ENCODE data around the gene CRIP1. TPM values are rescaled to one million over a fixed set of nuclear protein-coding genes. Genes with fewer than 3 reads are reported as not detected.

CRIP1 gene
- total RNA-seq, 1 experiment from 2014 or later, result 6.9 TPM

- H3K9ac ChIP-seq (ENCODE audit: extremely low read depth, insufficient read length, low read length), result no peak overlapping the region
- Mint-ChIP-seq H3K27me3 (ENCODE audit: low read depth) (no peaks in the 10 kb centered on the region), H3K36me3 (ENCODE audit: insufficient read depth in 1 of 3, low read depth in 3 of 3) (peaks cover 10 to 32% (median 28%) of the 10 kb centered on the region in 3 experiments; a peak in 6 of 7 replicates), H3K4me1 (peaks cover 2 to 10% of the 10 kb centered on the region in 2 experiments; a peak in 2 of 4 replicates), H3K27ac (no peak overlapping the region), H3K9me3 (no peaks in the 10 kb centered on the region), H3K4me3 (no peak overlapping the region)
- DNase-seq, result no peak
- H2BK15ac ChIP-seq (ENCODE audit: low read depth, low read length), result no peak overlapping the region
- no CpG with 5 or more reads among the region's 53 CpGs for WGBS (ENCODE audit: extremely low coverage, insufficient read length, low lambda C conversion rate)
- no peak overlapping the region for H2BK20ac ChIP-seq (ENCODE audit: low read depth, low read length, poor library complexity, severe bottlenecking)
- no peaks in the 10 kb centered on the region for H4K20me1 ChIP-seq (ENCODE audit: control insufficient read depth, insufficient read depth, insufficient read length)
- no peak overlapping the region for H2BK120ac ChIP-seq (ENCODE audit: low read depth, low read length, poor library complexity, severe bottlenecking)
- H3K4ac ChIP-seq (ENCODE audit: low read depth, low read length), result no peak overlapping the region
- H3K23me2 ChIP-seq (ENCODE audit: insufficient read length, low read depth, low read length, poor library complexity, severe bottlenecking), result no peaks in the 10 kb centered on the region
- no peak overlapping the region for H2BK12ac ChIP-seq (ENCODE audit: insufficient read length, low read depth, low read length)
- H3K27ac ChIP-seq (ENCODE audit: insufficient read length, low read depth, low read length), result no peak overlapping the region
- H3K14ac ChIP-seq (ENCODE audit: insufficient read depth, low read length), result no peak overlapping the region; the same call in 1 of the 2 replicates
- H3K56ac ChIP-seq (ENCODE audit: insufficient read length, low read depth, low read length), result no peak overlapping the region
- no peaks in the 10 kb centered on the region for H3K79me2 ChIP-seq (ENCODE audit: insufficient read depth, low read length)
- TF ChIP-seq, protein P1, sequence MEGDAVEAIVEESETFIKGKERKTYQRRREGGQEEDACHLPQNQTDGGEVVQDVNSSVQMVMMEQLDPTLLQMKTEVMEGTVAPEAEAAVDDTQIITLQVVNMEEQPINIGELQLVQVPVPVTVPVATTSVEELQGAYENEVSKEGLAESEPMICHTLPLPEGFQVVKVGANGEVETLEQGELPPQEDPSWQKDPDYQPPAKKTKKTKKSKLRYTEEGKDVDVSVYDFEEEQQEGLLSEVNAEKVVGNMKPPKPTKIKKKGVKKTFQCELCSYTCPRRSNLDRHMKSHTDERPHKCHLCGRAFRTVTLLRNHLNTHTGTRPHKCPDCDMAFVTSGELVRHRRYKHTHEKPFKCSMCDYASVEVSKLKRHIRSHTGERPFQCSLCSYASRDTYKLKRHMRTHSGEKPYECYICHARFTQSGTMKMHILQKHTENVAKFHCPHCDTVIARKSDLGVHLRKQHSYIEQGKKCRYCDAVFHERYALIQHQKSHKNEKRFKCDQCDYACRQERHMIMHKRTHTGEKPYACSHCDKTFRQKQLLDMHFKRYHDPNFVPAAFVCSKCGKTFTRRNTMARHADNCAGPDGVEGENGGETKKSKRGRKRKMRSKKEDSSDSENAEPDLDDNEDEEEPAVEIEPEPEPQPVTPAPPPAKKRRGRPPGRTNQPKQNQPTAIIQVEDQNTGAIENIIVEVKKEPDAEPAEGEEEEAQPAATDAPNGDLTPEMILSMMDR (conservative IDR thresholded peaks at IDR 0.05), result no peak
- H3K79me1 ChIP-seq (ENCODE audit: insufficient read depth, low read depth, low read length, poor library complexity, severe bottlenecking), result no peaks in the 10 kb centered on the region
- H2BK5ac ChIP-seq (ENCODE audit: insufficient read length, low read length), result no peak overlapping the region
- no peak overlapping the region for H4K91ac ChIP-seq (ENCODE audit: insufficient read length, low read depth, low read length)
- no peaks in the 10 kb centered on the region; the same call in 1 of the 2 replicates for H3K4me1 ChIP-seq (ENCODE audit: insufficient read depth, low read length)
- H3K27me3 ChIP-seq (ENCODE audit: insufficient read depth, low read length), result no peaks in the 10 kb centered on the region
- no peak overlapping the region for H3K18ac ChIP-seq (ENCODE audit: insufficient read length, low read depth, low read length)
- H2AFZ ChIP-seq (ENCODE audit: low read length), result no peak overlapping the region
- no peaks in the 10 kb centered on the region for H3K9me3 ChIP-seq (ENCODE audit: control insufficient read depth, low read depth, low read length)
- no peak overlapping the region for H2AK5ac ChIP-seq (ENCODE audit: insufficient read length, low read length)
- no peak overlapping the region for H3K4me2 ChIP-seq (ENCODE audit: insufficient read depth, insufficient read length, low read length)
- no peak overlapping the region for H3K23ac ChIP-seq (ENCODE audit: insufficient read length, low read depth, low read length)
- H4K5ac ChIP-seq (ENCODE audit: insufficient read length, low read depth, low read length), result no peak overlapping the region
- H3T11ph ChIP-seq (ENCODE audit: low read length), result no peak overlapping the region
- H4K8ac ChIP-seq (replicated peaks; ENCODE audit: insufficient read length, low read depth, low read length), result no peak overlapping the region
Observed at GRCh38 chr14:105466531-105467248, 20.0 kb upstream of the CRIP1 start.
